Islet of Langerhans (tissue), 1 donor: ENCODE measurements around the gene BRD7.

Experiments
- FAIRE-seq: peaks from one replicate; lab custom pipeline; 2011; peaks lifted over from hg19 to GRCh38; lab: Jason Lieb, UNC

Gene BRD7

GRCh38 chr16:50303041-50303604 lies 65.7 kb downstream of the BRD7 start:
- FAIRE-seq = no peak

GRCh38 chr16:50302472-50303005 lies 66.2 kb downstream of the BRD7 start:
- no peak for FAIRE-seq

DNA sequence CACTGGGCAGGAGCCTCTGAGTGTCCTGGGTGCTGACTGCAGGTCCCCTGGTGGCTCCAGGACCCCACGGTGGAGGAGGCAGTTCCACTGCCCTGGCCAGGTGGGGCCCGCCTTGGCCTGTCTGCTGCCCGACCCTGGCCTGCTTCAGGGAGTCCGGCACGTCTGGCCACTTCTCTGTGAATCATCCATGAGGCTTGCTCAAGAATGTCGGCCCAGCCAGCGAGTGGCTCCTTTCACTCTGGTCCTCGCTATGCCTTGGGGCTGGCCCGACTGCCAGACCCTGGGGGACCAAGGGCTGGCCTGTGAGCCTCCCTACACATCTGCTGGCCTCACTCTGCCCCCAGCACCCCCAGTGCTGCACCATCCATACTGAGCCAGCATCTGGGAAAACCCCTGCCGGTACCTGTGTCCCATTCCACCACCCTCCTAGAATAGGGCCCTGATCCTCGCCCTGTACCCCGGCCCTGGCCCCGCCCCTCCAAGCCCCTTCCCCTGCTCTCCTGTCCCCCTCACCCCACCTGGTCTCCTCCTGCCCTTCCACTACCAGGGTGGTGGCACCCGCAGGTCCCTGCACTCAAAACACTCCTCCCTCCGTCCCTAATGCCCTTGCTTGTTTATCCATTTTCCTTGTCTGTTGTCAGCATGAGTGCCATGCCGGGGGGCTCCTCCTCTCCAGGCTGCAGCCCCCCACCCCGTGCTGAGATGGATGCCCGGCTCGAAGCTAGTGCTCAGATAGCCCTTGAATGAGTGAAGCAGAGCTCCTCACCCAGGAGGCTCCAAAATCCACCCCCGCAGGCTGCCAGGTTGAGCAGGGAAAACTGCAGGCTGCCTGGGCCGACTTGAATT lies 66.9 kb downstream of the BRD7 start:
- FAIRE-seq = no peak

GRCh38 chr16:50300942-50301625 lies 67.7 kb downstream of the BRD7 start:
- FAIRE-seq = no peak

- no peak for FAIRE-seq
Observed at GRCh38 chr16:50299508-50300105, 69.2 kb downstream of the BRD7 start.

GRCh38 chr16:50298591-50299507 lies 69.9 kb downstream of the BRD7 start:
- FAIRE-seq = no peak

DNA sequence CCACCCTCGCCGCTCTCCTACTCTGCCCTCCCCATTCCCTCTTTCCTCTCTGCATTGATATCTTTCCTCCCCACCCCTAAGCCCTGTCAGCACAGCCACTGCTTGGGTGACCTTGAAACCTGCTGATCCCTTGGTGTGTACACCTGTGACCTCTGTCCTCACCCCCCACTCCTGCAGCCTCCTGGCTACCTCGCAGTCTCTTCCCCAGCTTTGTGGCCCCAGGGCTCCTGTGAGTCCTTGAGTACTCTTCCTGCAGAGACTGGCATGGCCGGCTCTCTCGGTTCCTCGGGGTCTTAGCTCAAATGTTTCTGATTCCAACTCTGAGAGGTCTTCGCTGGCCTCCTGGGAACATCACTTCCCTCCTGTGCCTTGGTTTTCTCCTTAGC lies 70.7 kb downstream of the BRD7 start:
- no peak for FAIRE-seq

- FAIRE-seq = no peak
Observed at GRCh38 chr16:50297301-50298074, 71.3 kb downstream of the BRD7 start.

GRCh38 chr16:50296807-50297206 lies 72.0 kb downstream of the BRD7 start:
- FAIRE-seq = no peak

DNA sequence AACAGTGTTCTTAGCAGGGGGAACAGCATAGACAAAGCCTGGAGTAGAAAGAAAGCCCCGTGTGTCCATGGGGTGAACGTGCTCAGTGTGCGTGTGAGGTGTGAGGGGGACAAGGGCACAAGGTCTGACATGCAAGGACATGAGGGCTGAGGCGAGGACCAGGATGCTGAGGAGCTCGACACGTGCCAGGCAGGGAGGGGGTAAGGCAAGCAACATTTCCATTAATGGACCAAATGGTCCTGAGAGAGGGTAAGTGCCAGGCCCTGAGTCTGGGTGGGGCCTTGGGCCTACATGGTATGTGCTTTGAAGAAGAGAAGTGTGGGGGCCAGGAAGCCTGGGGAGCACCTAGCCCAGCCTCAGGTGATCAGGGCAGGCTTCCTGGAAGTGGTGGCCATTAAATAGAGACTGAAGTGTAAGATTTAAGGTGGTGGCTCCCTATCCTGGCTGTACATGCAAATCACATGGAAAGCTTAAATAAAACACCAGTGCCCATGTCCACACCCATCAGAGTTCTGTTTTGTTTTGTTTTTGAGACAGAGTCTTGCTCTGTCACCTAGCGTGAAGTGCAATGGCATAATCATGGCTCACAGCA lies 73.2 kb downstream of the BRD7 start:
- FAIRE-seq = no peak

- no peak for FAIRE-seq
Observed at GRCh38 chr16:50294955-50295354, 73.8 kb downstream of the BRD7 start.

DNA sequence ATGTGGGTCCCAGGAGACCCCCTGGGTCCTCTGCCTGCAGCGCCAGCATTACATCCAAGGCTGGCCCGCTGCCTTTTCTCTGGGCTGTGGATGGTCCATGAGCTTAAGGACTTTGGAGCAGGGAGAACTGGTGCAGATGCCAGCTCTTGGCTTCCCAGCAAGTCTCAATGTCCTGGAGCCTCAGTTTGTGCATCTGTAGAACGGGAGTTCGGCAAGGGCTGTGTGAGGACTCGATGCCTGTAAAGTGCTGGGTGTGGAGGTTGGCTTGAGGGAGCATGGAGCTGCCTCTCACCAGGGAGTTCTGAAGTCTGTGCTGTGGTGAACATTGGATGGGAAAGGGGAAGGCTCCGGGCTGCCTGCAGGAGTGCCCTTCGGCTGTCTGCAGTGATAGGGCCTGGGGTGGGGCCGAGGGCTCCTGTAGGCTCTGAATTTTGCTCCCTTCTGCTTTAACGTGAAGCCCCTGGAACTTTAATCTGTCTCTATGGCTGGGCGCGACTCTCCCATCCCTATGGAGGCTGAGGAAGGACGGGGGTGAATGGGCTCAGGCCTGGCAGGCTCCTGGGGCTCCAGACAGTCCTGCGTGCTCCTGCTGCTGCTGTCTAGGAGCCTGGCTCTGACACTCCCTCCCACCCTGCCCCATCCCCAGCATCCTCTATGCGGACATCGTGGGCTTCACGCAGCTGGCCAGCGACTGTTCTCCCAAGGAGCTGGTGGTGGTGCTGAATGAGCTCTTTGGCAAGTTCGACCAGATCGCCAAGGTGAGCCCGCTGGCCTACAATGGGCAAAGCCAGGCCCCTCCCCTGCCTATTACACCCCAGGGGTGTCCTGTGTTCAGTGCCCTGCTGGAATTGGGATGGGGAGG lies 74.6 kb downstream of the BRD7 start:
- FAIRE-seq = no peak

DNA sequence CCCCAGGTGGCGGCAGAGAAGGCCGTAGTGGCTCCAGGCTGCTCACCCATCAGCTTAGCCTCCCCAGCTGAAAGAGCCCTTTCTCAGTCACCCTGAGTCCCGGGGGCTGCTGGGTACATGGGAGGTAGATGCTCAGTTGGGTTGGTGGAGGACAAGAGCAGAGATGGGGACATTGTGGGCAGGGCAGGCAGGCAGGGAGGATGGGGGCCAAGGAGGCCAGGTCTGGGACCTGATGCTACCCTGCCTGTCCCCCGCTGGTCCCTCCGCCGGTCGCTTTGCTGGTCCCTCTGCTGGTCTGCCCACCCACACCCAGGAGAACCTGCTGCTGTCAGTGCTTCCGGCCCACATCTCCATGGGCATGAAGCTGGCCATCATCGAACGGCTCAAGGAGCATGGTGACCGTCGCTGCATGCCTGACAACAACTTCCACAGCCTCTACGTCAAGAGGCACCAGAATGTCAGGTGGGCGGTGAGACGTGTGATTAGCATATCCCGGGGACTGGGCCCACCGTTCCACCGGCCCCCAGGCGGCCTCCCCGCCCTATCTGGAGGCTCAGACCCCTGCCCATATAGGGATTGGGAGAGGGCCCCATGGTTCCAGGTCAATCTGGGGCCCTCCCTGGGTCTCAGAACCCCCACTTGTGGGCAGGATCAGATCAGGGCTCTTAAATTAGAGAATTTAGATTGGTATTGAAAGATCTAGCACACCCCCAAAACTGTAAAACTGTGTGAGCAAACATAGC lies 75.6 kb downstream of the BRD7 start:
- no peak for FAIRE-seq

DNA sequence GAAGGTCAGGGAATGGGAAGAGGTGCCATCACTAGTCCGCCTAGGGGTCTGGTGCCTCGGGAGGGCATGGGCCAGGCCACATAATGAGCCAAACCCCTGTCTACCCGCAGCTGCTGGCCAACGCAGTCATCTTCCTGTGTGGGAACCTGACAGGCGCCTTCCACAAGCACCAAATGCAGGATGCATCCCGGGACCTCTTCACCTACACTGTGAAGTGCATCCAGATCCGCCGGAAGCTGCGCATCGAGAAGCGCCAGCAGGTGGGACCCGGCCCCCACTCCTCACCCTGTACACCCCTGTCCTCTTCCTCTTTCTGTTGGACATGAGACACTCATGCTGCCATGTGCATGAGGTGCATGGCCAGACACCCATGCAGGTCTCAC lies 76.2 kb downstream of the BRD7 start:
- no peak for FAIRE-seq

DNA sequence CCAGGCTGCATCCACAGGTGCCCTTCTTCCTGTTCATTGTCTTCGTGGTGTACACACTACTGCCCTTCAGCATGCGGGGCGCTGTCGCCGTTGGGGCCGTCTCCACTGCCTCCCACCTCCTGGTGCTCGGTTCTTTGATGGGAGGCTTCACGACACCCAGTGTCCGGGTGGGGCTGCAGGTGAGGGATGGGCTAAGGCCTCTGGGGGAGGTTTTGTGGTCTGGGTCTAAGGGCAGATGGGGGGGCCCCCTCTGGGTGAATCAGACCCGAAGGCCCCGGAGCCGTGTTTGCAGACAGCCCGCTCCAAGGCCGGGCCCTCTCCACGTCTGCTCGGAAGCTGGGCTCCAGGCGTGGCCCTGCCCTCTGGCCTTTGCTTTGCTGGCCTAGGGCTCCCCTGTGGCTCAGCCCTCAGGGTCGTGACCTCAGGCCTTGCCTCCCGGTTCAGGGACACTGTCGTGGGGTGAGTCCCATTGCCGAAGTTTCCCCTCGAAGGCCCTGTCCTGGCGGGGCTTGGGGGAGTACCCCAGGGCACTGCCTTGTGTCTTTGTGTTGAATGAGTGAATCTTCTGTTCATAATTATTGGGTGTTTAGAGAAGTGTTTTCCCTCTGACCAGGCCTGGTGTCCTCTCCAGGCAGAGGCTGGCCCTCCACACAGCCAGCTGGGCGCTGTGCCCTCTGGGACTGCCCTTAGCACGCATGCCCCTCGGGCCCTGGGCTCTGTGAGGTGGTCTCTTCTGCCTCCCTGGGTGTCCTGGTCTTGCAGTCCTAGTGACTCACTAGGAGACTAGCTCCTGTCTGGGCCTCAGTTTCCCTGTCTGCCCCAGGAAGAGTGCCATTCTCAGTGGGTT lies 76.8 kb downstream of the BRD7 start:
- FAIRE-seq = no peak

GRCh38 chr16:50290856-50291255 lies 77.9 kb downstream of the BRD7 start:
- FAIRE-seq = no peak

GRCh38 chr16:50289950-50290764 lies 78.6 kb downstream of the BRD7 start:
- no peak for FAIRE-seq
